ENCODE results near the gene CMIP. TPM values are rescaled to one million over a fixed set of nuclear protein-coding genes. Genes with fewer than 3 reads are reported as not detected.

The CMIP gene
- total and polyA plus RNA-seq, 3 donors from 2014 or later, result 34.9 to 72.5 (median 42.0) TPM

DNA sequence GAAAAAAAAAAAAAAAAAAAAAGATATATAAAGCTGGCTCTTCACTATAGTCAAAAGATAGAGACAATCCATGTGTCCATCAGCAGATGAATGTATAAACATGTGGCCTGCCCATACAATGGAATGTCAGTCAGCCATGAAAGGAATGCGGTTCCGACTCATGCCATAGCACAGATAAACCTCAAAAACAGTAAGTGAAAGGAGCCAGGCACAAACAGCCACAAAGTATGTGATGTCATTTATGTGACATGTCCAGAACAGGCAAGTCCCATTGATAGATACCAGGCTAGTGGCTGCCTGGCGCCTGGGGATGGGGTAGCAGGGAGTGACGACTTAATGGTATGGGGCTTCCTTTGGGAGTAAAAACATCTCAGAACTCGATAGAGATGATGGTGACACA lies 155.7 kb downstream of the CMIP start:
- Histone ChIP-seq H3K4me1 (no peaks in the 10 kb centered on the region), H3K27ac (no peak overlapping the region), H3K9me3 (no peaks in the 10 kb centered on the region), H3K4me3 (no peak overlapping the region), H3K27me3 (no peaks in the 10 kb centered on the region), H3K36me3 (ENCODE audit: low read depth, missing control alignments) (no peaks in the 10 kb centered on the region)
- intact Hi-C loops (cut with DNase I; ENCODE audit: low total_unique reads), result no loop called here
- no peak for DNase-seq
- TF ChIP-seq, protein P1, sequence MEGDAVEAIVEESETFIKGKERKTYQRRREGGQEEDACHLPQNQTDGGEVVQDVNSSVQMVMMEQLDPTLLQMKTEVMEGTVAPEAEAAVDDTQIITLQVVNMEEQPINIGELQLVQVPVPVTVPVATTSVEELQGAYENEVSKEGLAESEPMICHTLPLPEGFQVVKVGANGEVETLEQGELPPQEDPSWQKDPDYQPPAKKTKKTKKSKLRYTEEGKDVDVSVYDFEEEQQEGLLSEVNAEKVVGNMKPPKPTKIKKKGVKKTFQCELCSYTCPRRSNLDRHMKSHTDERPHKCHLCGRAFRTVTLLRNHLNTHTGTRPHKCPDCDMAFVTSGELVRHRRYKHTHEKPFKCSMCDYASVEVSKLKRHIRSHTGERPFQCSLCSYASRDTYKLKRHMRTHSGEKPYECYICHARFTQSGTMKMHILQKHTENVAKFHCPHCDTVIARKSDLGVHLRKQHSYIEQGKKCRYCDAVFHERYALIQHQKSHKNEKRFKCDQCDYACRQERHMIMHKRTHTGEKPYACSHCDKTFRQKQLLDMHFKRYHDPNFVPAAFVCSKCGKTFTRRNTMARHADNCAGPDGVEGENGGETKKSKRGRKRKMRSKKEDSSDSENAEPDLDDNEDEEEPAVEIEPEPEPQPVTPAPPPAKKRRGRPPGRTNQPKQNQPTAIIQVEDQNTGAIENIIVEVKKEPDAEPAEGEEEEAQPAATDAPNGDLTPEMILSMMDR (IDR thresholded peaks at IDR 0.05), result no peak
- no peak for TF ChIP-seq POLR2A (IDR thresholded peaks at IDR 0.05)
- WGBS, 2 donors, result 89 to 93% methylated on average over 5 of the region's 5 CpGs

GRCh38 chr16:81601008-81601428 lies 156.4 kb downstream of the CMIP start:
- intact Hi-C loops (cut with DNase I; ENCODE audit: low total_unique reads), result no loop called here
- Histone ChIP-seq H3K9me3 (no peaks in the 10 kb centered on the region), H3K4me3 (no peak overlapping the region), H3K27me3 (no peaks in the 10 kb centered on the region), H3K4me1 (no peaks in the 10 kb centered on the region), H3K27ac (no peak overlapping the region), H3K36me3 (ENCODE audit: low read depth, missing control alignments) (no peaks in the 10 kb centered on the region)
- 63 to 77% methylated on average over 4 to 9 of the region's 9 CpGs for WGBS, 2 donors
- TF ChIP-seq POLR2A (IDR thresholded peaks at IDR 0.05), result no peak
- TF ChIP-seq, protein P1 (IDR thresholded peaks at IDR 0.05), result no peak
- no peak for DNase-seq

DNA sequence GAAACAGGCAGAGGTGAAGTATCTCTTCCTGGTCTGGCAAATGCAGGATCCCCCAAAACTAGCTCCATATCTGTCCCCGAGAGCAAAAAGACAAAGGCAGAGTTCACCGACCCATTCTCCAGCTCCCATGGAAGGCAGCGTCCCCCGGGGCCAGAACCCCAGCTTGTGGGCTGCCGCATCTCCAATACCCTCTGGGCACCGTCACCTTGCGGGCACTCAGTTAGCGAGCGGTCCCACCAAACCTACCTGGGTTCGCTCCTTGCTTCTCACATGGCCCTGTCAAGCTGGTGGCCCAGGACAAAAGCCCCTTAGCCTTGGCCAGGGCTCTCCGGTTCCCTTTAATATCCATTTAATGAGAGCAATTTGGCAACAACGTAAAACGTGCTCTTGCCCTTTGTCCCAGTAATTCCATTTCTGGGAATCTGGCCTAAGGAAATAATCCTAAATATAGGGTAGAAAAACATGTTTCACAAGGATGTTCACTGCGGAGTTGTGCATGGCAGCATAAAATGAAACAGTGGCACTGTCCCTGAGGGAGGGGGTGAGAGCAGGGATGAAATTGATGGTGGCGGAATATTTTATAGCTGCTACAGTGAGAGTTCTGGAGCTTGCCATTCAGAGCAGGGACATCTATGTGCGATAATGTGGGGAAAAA lies 157.1 kb downstream of the CMIP start:
- no peaks in the 10 kb centered on the region for H3K36me3 ChIP-seq (ENCODE audit: low read depth, missing control alignments)
- intact Hi-C loops (cut with DNase I; ENCODE audit: low total_unique reads), result no loop called here
- DNase-seq, result no peak
- no peaks in the 10 kb centered on the region for H3K27me3 ChIP-seq
- no peaks in the 10 kb centered on the region for H3K9me3 ChIP-seq
- WGBS, 2 donors, result 59 to 60% methylated on average over 12 to 16 of the region's 16 CpGs
- no peaks in the 10 kb centered on the region for H3K4me1 ChIP-seq
- TF ChIP-seq, protein P1 (IDR thresholded peaks at IDR 0.05), result no peak
- TF ChIP-seq POLR2A (IDR thresholded peaks at IDR 0.05), result no peak
- H3K4me3 ChIP-seq, result no peak overlapping the region
- H3K27ac ChIP-seq, result no peak overlapping the region

DNA sequence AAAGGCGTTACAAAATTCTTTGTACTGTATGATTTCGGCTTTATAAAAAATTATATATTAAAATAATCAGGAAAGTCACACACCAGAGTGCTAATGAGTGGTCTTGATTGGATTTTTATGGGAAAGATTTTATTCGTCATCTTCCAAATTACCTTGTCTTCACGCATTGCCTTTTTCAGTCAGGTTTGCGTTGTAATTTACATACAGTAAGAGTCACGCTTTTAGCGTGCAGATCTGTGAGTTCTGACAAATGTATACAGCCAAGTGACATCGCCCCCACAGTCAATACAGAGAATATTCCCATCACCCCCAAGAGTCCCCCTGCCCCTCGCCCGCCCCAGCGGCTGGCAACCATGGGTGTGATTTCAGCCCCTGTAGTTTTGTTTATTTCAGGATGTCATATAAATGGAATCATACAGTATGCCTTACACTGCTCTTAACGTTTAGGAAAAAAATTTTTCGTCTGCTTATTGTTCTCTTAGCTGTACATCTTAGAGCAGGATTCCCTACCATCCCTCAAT lies 157.7 kb downstream of the CMIP start:
- 88 to 90% methylated on average over 13 of the region's 13 CpGs for WGBS, 2 donors

More for the DNA sequence above, 157.7 kb downstream of the CMIP start:
- H3K27me3 ChIP-seq, result no peaks in the 10 kb centered on the region
- H3K27ac ChIP-seq, result no peak overlapping the region
- DNase-seq, result no peak
- no peaks in the 10 kb centered on the region for H3K4me1 ChIP-seq
- intact Hi-C loops (cut with DNase I; ENCODE audit: low total_unique reads), result no loop called here
- H3K9me3 ChIP-seq, result no peaks in the 10 kb centered on the region
- TF ChIP-seq POLR2A (IDR thresholded peaks at IDR 0.05), result no peak
- TF ChIP-seq, protein P1 (IDR thresholded peaks at IDR 0.05), result no peak
- no peaks in the 10 kb centered on the region for H3K36me3 ChIP-seq (ENCODE audit: low read depth, missing control alignments)
- no peak overlapping the region for H3K4me3 ChIP-seq
